Keratinocyte (primary cell): ENCODE measurements around the gene MOB2. TPM values are rescaled to one million over a fixed set of nuclear protein-coding genes. Genes with fewer than 3 reads are reported as not detected.

ENCODE experiments used
- DNase-seq: peaks from one replicate; pipeline ENCODE4 v3.0.0-alpha.2; 2011; ENCODE audit warnings: low read depth, missing footprints, low spot score
- FAIRE-seq: peaks from 2 replicates; lab custom pipeline; 2011; peaks lifted over from hg19 to GRCh38; lab: Jason Lieb, UNC
- H2AFZ ChIP-seq: 2 replicates; pipeline ENCODE4 v1.6.0; 2012; ENCODE audit warnings: low read length, control low read depth, inconsistent platforms; ENCODE audit not compliant: control insufficient read depth
- H3K27ac ChIP-seq: 2 replicates; pipeline ENCODE4 v1.5.1; 2011; ENCODE audit warnings: low read length; ENCODE audit not compliant: control insufficient read depth, insufficient read depth
- H3K27me3 ChIP-seq: 3 replicates; pipeline ENCODE4 v1.6.0; 2011; ENCODE audit warnings: low read length; ENCODE audit not compliant: control insufficient read depth, insufficient read depth; ENCODE audit errors: extremely low read depth
- H3K36me3 ChIP-seq, 2 experiments: 2 replicates in 1 of 2; 3 replicates in 1 of 2; pipeline ENCODE4 v1.5.1; 2011; ENCODE audit warnings: low read length in 2 of 2, mild to moderate bottlenecking in 1 of 2; ENCODE audit not compliant: control insufficient read depth in 2 of 2, insufficient read depth in 2 of 2; ENCODE audit errors: extremely low read depth in 1 of 2
- H3K4me1 ChIP-seq: 3 replicates; pipeline ENCODE4 v1.5.1; 2011; ENCODE audit warnings: low read length; ENCODE audit not compliant: control insufficient read depth, insufficient read depth; ENCODE audit errors: extremely low read depth
- H3K4me2 ChIP-seq: 3 replicates; pipeline ENCODE4 v1.6.0; 2011; ENCODE audit warnings: low read depth, low read length; ENCODE audit not compliant: control insufficient read depth, insufficient read depth; ENCODE audit errors: extremely low read depth
- H3K4me3 ChIP-seq, 3 experiments: fragments of 200-600 bp in 1 of 3; sonication (generic) in 1 of 3; 2 replicates in 2 of 3; 3 replicates in 1 of 3; pipeline ENCODE4 v1.5.1; 2011 to 2016; ENCODE audit warnings: low read length in 3 of 3, mild to moderate bottlenecking in 3 of 3, control low read depth in 2 of 3, inconsistent platforms in 1 of 3, low read depth in 1 of 3, mixed read lengths in 1 of 3, mixed run types in 1 of 3, moderate library complexity in 1 of 3; ENCODE audit not compliant: control insufficient read depth in 2 of 3, insufficient read depth in 2 of 3; ENCODE audit errors: extremely low read depth in 1 of 3
- H3K79me2 ChIP-seq: 2 replicates; pipeline ENCODE4 v1.6.0; 2012; ENCODE audit warnings: low read length; ENCODE audit not compliant: control insufficient read depth, insufficient read depth
- H3K9ac ChIP-seq: 3 replicates; pipeline ENCODE4 v1.6.0; 2011; ENCODE audit warnings: low read length; ENCODE audit not compliant: control insufficient read depth, insufficient read depth; ENCODE audit errors: extremely low read depth
- H3K9me1 ChIP-seq: 3 replicates; pipeline ENCODE4 v1.6.0; 2011; ENCODE audit warnings: low read length; ENCODE audit not compliant: control insufficient read depth, insufficient read depth; ENCODE audit errors: extremely low read depth
- H3K9me3 ChIP-seq: 2 replicates; pipeline ENCODE4 v1.5.1; 2012; ENCODE audit warnings: low read depth, low read length; ENCODE audit not compliant: control insufficient read depth
- H4K20me1 ChIP-seq: 3 replicates; pipeline ENCODE4 v1.6.0; 2011; ENCODE audit warnings: low read length; ENCODE audit not compliant: control insufficient read depth, insufficient read depth; ENCODE audit errors: extremely low read depth
- CTCF ChIP-seq, 3 experiments: IDR thresholded peaks in 1 of 3; conservative IDR thresholded peaks in 1 of 3; optimal IDR thresholded peaks in 1 of 3; 2 replicates in 2 of 3; 3 replicates in 1 of 3; pipeline versions ENCODE3 to v1.5.1; 2011; ENCODE audit warnings: low read length in 3 of 3, mild to moderate bottlenecking in 3 of 3, moderate library complexity in 2 of 3, control low read depth in 1 of 3, inconsistent platforms in 1 of 3; ENCODE audit not compliant: insufficient read depth in 2 of 3; ENCODE audit errors: extremely low read depth in 1 of 3
- EZH2 ChIP-seq: IDR thresholded peaks from one replicate; pipeline ENCODE4 v1.6.1; 2012; ENCODE audit warnings: inconsistent platforms, mild to moderate bottlenecking, low read length, moderate library complexity
- dilution Hi-C: fragments of 300-500 bp; cut with MboI; formaldehyde crosslinking; loops from one replicate; pipeline ENCODE4 v1.7.0; 2020; ENCODE audit warnings: low sequenced_read_pairs; ENCODE audit not compliant: extremely low pct_ligation_motif_present
- polyA plus RNA-seq, 5 experiments: library from polyadenylated mRNA; depleted of rRNA in 3 of 5; stranded (reverse) in 3 of 5; stranded (forward) in 1 of 5; unstranded in 1 of 5; fragments of >200 nt; gene quantifications; 1 replicate in 1 of 5; 2 replicates in 3 of 5; 3 replicates in 1 of 5; pipeline versions ENCODE4 v1.2.1 to v1.2.3, GENCODE V29; 2011 to 2012; ENCODE audit warnings: missing spikeins in 2 of 5, low read depth in 1 of 5, low replicate concordance in 1 of 5

MOB2 gene
- polyA plus RNA-seq, 1 donor (not counting 4 experiments of a cell fraction or from before 2014, with no cell fraction given), result 37.7 TPM

- Histone ChIP-seq H3K9me3 (no peaks in the 10 kb centered on the region), H3K79me2 (peaks cover 63% of the 10 kb centered on the region), H3K36me3 (no peaks in the 10 kb centered on the region), H3K4me2 (no peak overlapping the region), H3K4me1 (no peaks in the 10 kb centered on the region), H3K9me1 (no peaks in the 10 kb centered on the region), H3K4me3 (no peak overlapping the region), H3K9ac (no peak overlapping the region), H2AFZ (no peak overlapping the region), H4K20me1 (peaks cover 19% of the 10 kb centered on the region), H3K27ac (no peak overlapping the region), H3K27me3 (no peaks in the 10 kb centered on the region)
- dilution Hi-C loops, result no loop called here
- TF ChIP-seq EZH2 (no peak), CTCF (optimal IDR thresholded peaks at IDR 0.05 in 1 of 3, IDR thresholded peaks at IDR 0.05 in 1 of 3, conservative IDR thresholded peaks at IDR 0.05 in 1 of 3; ENCODE audit: extremely low read depth in 1 of 3, insufficient read depth in 2 of 3, low read length in 3 of 3) (no peak)
- DNase-seq (no peak), FAIRE-seq (no peak)
Measured at GRCh38 chr11:1490651-1491050, 4.1 kb upstream of the MOB2 start.

GRCh38 chr11:1488575-1489180 lies 2.1 kb upstream of the MOB2 start:
- H3K36me3 ChIP-seq, result peaks cover 0 to 2% of the 10 kb centered on the region in 2 experiments
- H3K4me1 ChIP-seq, result peaks cover 3% of the 10 kb centered on the region
- TF ChIP-seq EZH2, result no peak
- TF ChIP-seq CTCF (optimal IDR thresholded peaks at IDR 0.05 in 1 of 3, IDR thresholded peaks at IDR 0.05 in 1 of 3, conservative IDR thresholded peaks at IDR 0.05 in 1 of 3; ENCODE audit: extremely low read depth in 1 of 3, insufficient read depth in 2 of 3, low read length in 3 of 3), result no peak
- H3K79me2 ChIP-seq, result peaks cover 66% of the 10 kb centered on the region
- no peaks in the 10 kb centered on the region for H3K27me3 ChIP-seq
- no peak overlapping the region for H2AFZ ChIP-seq
- no peak overlapping the region for H3K4me3 ChIP-seq
- no peaks in the 10 kb centered on the region for H3K9me1 ChIP-seq
- H4K20me1 ChIP-seq, result peaks cover 32% of the 10 kb centered on the region
- DNase-seq, result no peak
- no peaks in the 10 kb centered on the region for H3K9me3 ChIP-seq
- no peak overlapping the region for H3K27ac ChIP-seq
- no peak overlapping the region for H3K9ac ChIP-seq
- dilution Hi-C loops, result no loop called here
- no peak overlapping the region for H3K4me2 ChIP-seq
- FAIRE-seq, result no peak
